Activated CD8-positive, alpha-beta memory T cell treated with anti-CD3 and anti-CD28 coated beads, Interleukin-2, amount 10 ng/mL, durations not matched to agents 7 days and 5 days (primary cell): ENCODE data around the gene ZNF667. TPM values are rescaled to one million over a fixed set of nuclear protein-coding genes. Genes with fewer than 3 reads are reported as not detected.

Experiments
- ATAC-seq: fragments of 150-1000 bp; cut with Tn5 transposase; one replicate; pipeline ENCODE4 v1.10.0; 2021; ENCODE audit warnings: moderate library complexity
- CTCF ChIA-PET: fragments of 350-600 bp; sonication (Branson Sonifier 250); formaldehyde crosslinking; loops from one replicate; lab custom pipeline; 2021; ENCODE audit warnings: antibody characterized with exemption; lab: Charles Lee
- DNase-seq: peaks from one replicate; pipeline ENCODE4 v3.0.0-alpha.2; 2020
- H3K27ac Mint-ChIP-seq: one replicate; pipeline ENCODE4 v1.8.0; 2021; ENCODE audit warnings: mild to moderate bottlenecking, mixed read lengths
- H3K27me3 Mint-ChIP-seq: one replicate; pipeline ENCODE4 v1.8.0; 2021; ENCODE audit warnings: mixed read lengths
- H3K36me3 Mint-ChIP-seq: one replicate; pipeline ENCODE4 v1.8.0; 2021; ENCODE audit warnings: mild to moderate bottlenecking, mixed read lengths
- H3K4me1 Mint-ChIP-seq: one replicate; pipeline ENCODE4 v1.8.0; 2021; ENCODE audit warnings: mixed read lengths
- H3K4me3 Mint-ChIP-seq: one replicate; pipeline ENCODE4 v1.8.0; 2021; ENCODE audit warnings: mild to moderate bottlenecking, moderate library complexity, mixed read lengths
- H3K9me3 Mint-ChIP-seq: one replicate; pipeline ENCODE4 v1.8.0; 2022; ENCODE audit warnings: low read depth, mixed read lengths
- total RNA-seq, 2 experiments: library from RNA; stranded (reverse); gene quantifications; one replicate each; pipeline ENCODE4 v1.2.3, GENCODE V29; 2021

The ZNF667 gene
- total RNA-seq, 2 experiments from 2014 or later, result 0.32 to 0.52 TPM

- H3K4me3 Mint-ChIP-seq, result peak overlapping the region; percentile 79
- H3K4me1 Mint-ChIP-seq, result peaks cover 17% of the 10 kb centered on the region
- peaks cover 46% of the 10 kb centered on the region for H3K9me3 Mint-ChIP-seq
- CTCF ChIA-PET, result no interaction called here
- ATAC-seq, result no peak
- no peaks in the 10 kb centered on the region for H3K27me3 Mint-ChIP-seq
- DNase-seq, result peak; percentile 43
- peaks cover 64% of the 10 kb centered on the region for H3K36me3 Mint-ChIP-seq
- peak overlapping the region; percentile 80 for H3K27ac Mint-ChIP-seq
These were observed 72.1 kb downstream of the ZNF667 start for GRCh38 chr19:56405062-56405461.

GRCh38 chr19:56404705-56405056, 72.5 kb downstream of the ZNF667 start:
- Mint-ChIP-seq H3K36me3 (peaks cover 62% of the 10 kb centered on the region), H3K9me3 (peaks cover 43% of the 10 kb centered on the region), H3K27me3 (no peaks in the 10 kb centered on the region), H3K27ac (peak overlapping the region; percentile 80), H3K4me3 (peak overlapping the region; percentile 79), H3K4me1 (peaks cover 17% of the 10 kb centered on the region)
- CTCF ChIA-PET, result no interaction called here
- DNase-seq, result peak; percentile 42
- peak; percentile 3 for ATAC-seq

- peaks cover 17% of the 10 kb centered on the region for H3K4me1 Mint-ChIP-seq
- CTCF ChIA-PET, result interaction anchor here (0.7 to 1.0 kb wide), 4 partner anchors 9 to 133 kb away, joined by 3 to 4 read pairs (median 3); partner anchors contain the start of gene ZNF582
- peak within 1 kb of the TSS; percentile 79 for H3K4me3 Mint-ChIP-seq
- DNase-seq, result peak; percentile 94
- peaks cover 64% of the 10 kb centered on the region for H3K36me3 Mint-ChIP-seq
- H3K9me3 Mint-ChIP-seq, result peaks cover 45% of the 10 kb centered on the region
- ATAC-seq, result peak; percentile 91
- H3K27me3 Mint-ChIP-seq, result no peaks in the 10 kb centered on the region
- H3K27ac Mint-ChIP-seq, result peak within 1 kb of the TSS; percentile 80
These were observed 73.1 kb downstream of the ZNF667 start, which contains the start of gene ZNF583 for GRCh38 chr19:56403764-56404704. TSS of gene ZNF583 (plus strand) at chr19:56404332. CDS start at chr19:56407115, 2,783 bp downstream.

GRCh38 chr19:56403261-56403660, 73.9 kb downstream of the ZNF667 start:
- Mint-ChIP-seq H3K4me1 (peaks cover 17% of the 10 kb centered on the region), H3K27me3 (no peaks in the 10 kb centered on the region), H3K27ac (peak overlapping the region; percentile 80), H3K4me3 (peak overlapping the region; percentile 79), H3K9me3 (peaks cover 42% of the 10 kb centered on the region), H3K36me3 (peaks cover 64% of the 10 kb centered on the region)
- CTCF ChIA-PET, result interaction anchor here (0.7 to 1.0 kb wide), 5 partner anchors 9 to 134 kb away, joined by 3 to 4 read pairs (median 3); partner anchors contain the start of gene ZNF582
- ATAC-seq (no peak), DNase-seq (no peak)

- Mint-ChIP-seq H3K27ac (no peak overlapping the region), H3K9me3 (peaks cover 41% of the 10 kb centered on the region), H3K4me1 (peaks cover 17% of the 10 kb centered on the region), H3K36me3 (peaks cover 53% of the 10 kb centered on the region), H3K27me3 (no peaks in the 10 kb centered on the region), H3K4me3 (no peak overlapping the region)
- CTCF ChIA-PET, result no interaction called here
- no peak for ATAC-seq
- no peak for DNase-seq
These were observed 76.7 kb downstream of the ZNF667 start for GRCh38 chr19:56400485-56400884.

- Mint-ChIP-seq H3K27ac (no peak overlapping the region), H3K36me3 (peaks cover 49% of the 10 kb centered on the region), H3K4me3 (no peak overlapping the region), H3K4me1 (peaks cover 7% of the 10 kb centered on the region), H3K9me3 (peaks cover 38% of the 10 kb centered on the region), H3K27me3 (no peaks in the 10 kb centered on the region)
- CTCF ChIA-PET, result no interaction called here
- no peak for ATAC-seq
- DNase-seq, result no peak
These were observed 78.3 kb downstream of the ZNF667 start for GRCh38 chr19:56398809-56399208.

- CTCF ChIA-PET, result interaction anchor here (1.1 kb wide), 1 partner anchor 10 kb away, joined by 3 read pairs; the partner anchor contains the start of gene ZNF583
- H3K4me3 Mint-ChIP-seq, result peak within 1 kb of the TSS; percentile 86
- peaks cover 13% of the 10 kb centered on the region for H3K4me1 Mint-ChIP-seq
- ATAC-seq (peak; percentile 99), DNase-seq (peak; percentile 97)
- peak within 1 kb of the TSS; percentile 91 for H3K27ac Mint-ChIP-seq
- peaks cover 40% of the 10 kb centered on the region for H3K9me3 Mint-ChIP-seq
- H3K36me3 Mint-ChIP-seq, result peaks cover 56% of the 10 kb centered on the region
- no peaks in the 10 kb centered on the region for H3K27me3 Mint-ChIP-seq
These were observed 83.8 kb downstream of the ZNF667 start, which contains the start of gene ZNF582 for GRCh38 chr19:56393119-56394012. TSS of gene ZNF582 (minus strand) at chr19:56393534. CDS start at chr19:56391752, 1,782 bp downstream.

Other genes starting within 250 kb of the ZNF667 start
- gene EDDM13, start 204.6 kb downstream of the ZNF667 start, total RNA-seq, result under 1 TPM in 1 of 2 experiments, not detected in 1; 0.67 TPM
- 1 to 10 TPM; 5.9 to 8.6 TPM for gene ZSCAN5A, start 162.5 kb downstream of the ZNF667 start, total RNA-seq
- gene ZNF582, start 83.8 kb downstream of the ZNF667 start, total RNA-seq, result 1 to 10 TPM; 1.9 to 3.3 TPM
- 1 to 10 TPM; 3.5 to 3.6 TPM for gene ZNF583, start 73.0 kb downstream of the ZNF667 start, total RNA-seq
- gene ZNF471, start 30.5 kb upstream of the ZNF667 start, total RNA-seq, result under 1 TPM; 0.55 to 0.77 TPM
- 1 to 10 TPM; 4.2 to 4.7 TPM for gene ZFP28, start 61.6 kb upstream of the ZNF667 start, total RNA-seq
- gene ZNF470, start 90.1 kb upstream of the ZNF667 start, total RNA-seq, result 1 to 10 TPM; 4.0 TPM
- 1 to 10 TPM; 5.7 to 6.0 TPM for gene ZNF71, start 118.0 kb upstream of the ZNF667 start, total RNA-seq
- gene SMIM17, start 165.8 kb upstream of the ZNF667 start, total RNA-seq, result not detected
- 1 to 10 TPM; 2.1 to 2.2 TPM for gene ZNF835, start 194.4 kb upstream of the ZNF667 start, total RNA-seq